CD4-positive, alpha-beta T cell treated with Interleukin-17A for 4 hours (primary cell): ENCODE data around the gene CYP3A5.

Experiments
- DNase-seq: peaks from one replicate; pipeline ENCODE4 v3.0.0-alpha.2; 2020; ENCODE audit warnings: mixed read lengths

CYP3A5 gene

GRCh38 chr7:99605527-99605926 is 74.3 kb downstream of the CYP3A5 start:
- no peak for DNase-seq

- DNase-seq, result no peak
Observed at GRCh38 chr7:99601656-99602310, 78.0 kb downstream of the CYP3A5 start.

GRCh38 chr7:99599836-99600235 is 80.0 kb downstream of the CYP3A5 start:
- DNase-seq, result no peak
